Skeletal muscle tissue (tissue), 4 donors: ENCODE results near the gene ITGB3BP. TPM values are rescaled to one million over a fixed set of nuclear protein-coding genes. Genes with fewer than 3 reads are reported as not detected.
"Not testable (repeated sequence)": the region's sequence is repeated elsewhere in the genome, so short reads cannot be mapped to it uniquely, and the experiment has no call there.

Experiments used
- H3K27ac ChIP-seq: one replicate; pipeline ENCODE4 v1.7.0; 2013; ENCODE audit warnings: mild to moderate bottlenecking, low read depth, low read length, inconsistent platforms
- H3K27me3 ChIP-seq, 3 donors: one replicate each; pipeline ENCODE4 v1.7.0; 2013; ENCODE audit warnings: low read length in 3 of 3; ENCODE audit not compliant: control insufficient read depth in 3 of 3, insufficient read depth in 3 of 3
- H3K36me3 ChIP-seq, 3 donors: one replicate each; pipeline ENCODE4 v1.7.0; 2013; ENCODE audit warnings: low read length in 3 of 3; ENCODE audit not compliant: control insufficient read depth in 3 of 3, insufficient read depth in 3 of 3
- H3K4me1 ChIP-seq, 3 donors: one replicate each; pipeline ENCODE4 v1.7.0; 2013; ENCODE audit warnings: low read length in 3 of 3, mild to moderate bottlenecking in 3 of 3; ENCODE audit not compliant: control insufficient read depth in 3 of 3, insufficient read depth in 3 of 3
- H3K4me3 ChIP-seq, 3 donors: one replicate each; pipeline ENCODE4 v1.7.0; 2013; ENCODE audit warnings: low read length in 3 of 3
- H3K9ac ChIP-seq, 3 donors: one replicate each; pipeline ENCODE4 v1.7.0; 2013; ENCODE audit warnings: low read length in 3 of 3, mild to moderate bottlenecking in 3 of 3, moderate library complexity in 2 of 3, low read depth in 1 of 3
- H3K9me3 ChIP-seq, 3 donors: one replicate each; pipeline ENCODE4 v1.7.0; 2013; ENCODE audit warnings: low read length in 3 of 3; ENCODE audit not compliant: control insufficient read depth in 3 of 3
- total RNA-seq: library from RNA; depleted of rRNA; stranded (reverse); fragments of >200 nt; gene quantifications from one replicate; pipeline ENCODE4 v1.2.3, GENCODE V29; 2014
- donor health status: Osteomylitis.

Gene ITGB3BP
- total RNA-seq, 1 donor from 2014 or later: 14.1 TPM

DNA sequence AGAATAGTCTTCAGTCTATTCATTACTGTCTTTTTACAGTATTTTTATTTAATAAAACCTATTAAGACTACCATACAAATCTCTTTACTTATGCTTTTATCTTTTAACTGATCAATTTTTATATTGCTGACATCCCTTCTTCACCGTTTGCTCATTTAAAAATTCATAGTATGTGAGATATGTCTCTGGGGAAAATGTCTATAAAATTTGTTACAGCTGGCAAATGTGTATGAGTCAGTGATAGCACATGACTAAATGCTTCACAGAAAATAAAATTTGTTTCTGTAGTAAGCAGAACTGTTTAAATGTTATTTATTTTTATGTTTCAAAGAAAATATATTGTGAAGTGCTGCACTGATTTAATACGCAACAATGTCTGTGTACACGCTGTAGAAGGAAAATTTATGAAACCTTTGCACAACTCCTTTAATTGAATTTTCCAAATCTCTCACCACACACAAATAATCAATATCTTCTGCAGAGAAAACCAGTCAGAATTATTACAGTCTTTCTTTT, 74.2 kb downstream of the ITGB3BP start:
- H3K27me3 ChIP-seq: no peaks in the 10 kb centered on the region
- no peaks in the 10 kb centered on the region for H3K36me3 ChIP-seq
- H3K9me3 ChIP-seq: no peaks in the 10 kb centered on the region
- no peaks in the 10 kb centered on the region for H3K4me1 ChIP-seq
- no peak overlapping the region for H3K4me3 ChIP-seq
- H3K9ac ChIP-seq: no peak overlapping the region
- no peak overlapping the region for H3K27ac ChIP-seq

DNA sequence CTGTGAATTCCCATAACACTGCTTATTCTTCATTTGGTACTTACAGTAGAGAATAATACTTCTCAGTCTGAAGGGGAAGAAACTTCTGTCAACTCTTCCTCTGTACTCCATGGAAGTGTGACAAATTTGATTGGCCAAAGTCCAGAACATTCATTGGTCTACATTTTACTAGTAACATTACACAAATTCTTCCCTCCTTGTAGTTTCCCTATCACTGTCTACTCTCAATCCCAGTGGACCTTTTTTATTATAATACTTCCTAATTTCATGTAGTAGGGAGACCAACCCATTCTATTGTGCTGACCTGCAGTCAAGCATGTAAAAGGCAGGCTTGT, 80.9 kb downstream of the ITGB3BP start:
- Histone ChIP-seq H3K9ac (no peak overlapping the region), H3K27me3 (no peaks in the 10 kb centered on the region), H3K9me3 (no peaks in the 10 kb centered on the region), H3K4me1 (no peaks in the 10 kb centered on the region), H3K36me3 (no peaks in the 10 kb centered on the region), H3K27ac (no peak overlapping the region), H3K4me3 (no peak overlapping the region)

DNA sequence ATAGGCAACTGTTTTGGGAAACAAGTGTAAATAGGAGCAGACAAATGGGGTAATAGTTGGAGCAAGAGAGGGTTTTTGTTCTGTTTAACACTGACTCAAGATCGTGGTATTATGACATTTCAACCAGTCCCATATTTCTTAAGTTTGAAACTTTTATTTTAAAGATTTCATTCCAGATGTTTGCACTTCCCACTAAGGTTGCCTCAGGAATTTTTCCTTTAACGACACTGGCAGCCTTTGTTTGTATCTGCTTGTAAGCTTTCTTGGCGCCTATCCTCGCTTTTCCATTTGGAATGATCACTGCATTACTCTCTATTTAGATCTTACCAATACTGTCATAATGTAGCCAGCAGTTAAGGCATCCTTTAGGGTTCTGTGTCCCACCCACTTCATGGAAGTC, 87.9 kb downstream of the ITGB3BP start:
- H3K27me3 ChIP-seq: no peaks in the 10 kb centered on the region
- no peak overlapping the region for H3K4me3 ChIP-seq
- no peak overlapping the region for H3K27ac ChIP-seq
- H3K9me3 ChIP-seq: peaks cover 0 to 3% (median 0%) of the 10 kb centered on the region in 3 donors
- H3K4me1 ChIP-seq: no peaks in the 10 kb centered on the region
- no peak overlapping the region for H3K9ac ChIP-seq
- peaks cover 0 to 3% (median 0%) of the 10 kb centered on the region in 3 donors for H3K36me3 ChIP-seq

DNA sequence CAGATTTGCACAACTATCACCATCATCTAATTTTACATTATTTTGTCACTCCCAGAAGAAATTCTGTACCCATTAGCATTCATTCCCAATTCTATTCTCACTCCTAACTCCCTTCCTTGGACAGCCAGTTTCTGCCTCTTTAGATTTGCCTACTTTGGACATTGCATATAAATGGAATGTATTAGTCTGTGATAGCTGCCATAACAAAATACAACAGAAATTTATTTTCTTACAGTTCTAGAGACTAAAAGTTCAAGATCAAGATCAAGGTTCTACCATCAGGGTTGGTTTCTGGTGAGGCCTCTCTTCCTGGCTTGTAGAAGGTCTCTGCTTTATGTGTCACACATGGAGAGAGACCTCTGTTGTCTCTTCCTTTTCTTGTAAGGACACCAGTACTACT, 93.7 kb downstream of the ITGB3BP start:
- Histone ChIP-seq H3K4me1 (no peaks in the 10 kb centered on the region), H3K9me3 (peaks cover 0 to 3% (median 3%) of the 10 kb centered on the region in 3 donors), H3K36me3 (peaks cover 3 to 9% (median 8%) of the 10 kb centered on the region in 3 donors), H3K9ac (no peak overlapping the region), H3K27me3 (no peaks in the 10 kb centered on the region), H3K27ac (no peak overlapping the region), H3K4me3 (no peak overlapping the region)

- Histone ChIP-seq H3K4me1 (no peaks in the 10 kb centered on the region), H3K27ac (no peak overlapping the region), H3K9me3 (peaks cover 0 to 3% (median 3%) of the 10 kb centered on the region in 3 donors), H3K36me3 (peaks cover 3 to 9% (median 8%) of the 10 kb centered on the region in 3 donors), H3K27me3 (no peaks in the 10 kb centered on the region), H3K4me3 (no peak overlapping the region), H3K9ac (no peak overlapping the region)
These were observed 94.2 kb downstream of the ITGB3BP start for GRCh38 chr1:63428815-63429214.

- H3K4me3 ChIP-seq: no peak overlapping the region
- no peak overlapping the region for H3K9ac ChIP-seq
- H3K36me3 ChIP-seq: peaks cover 0 to 5% (median 0%) of the 10 kb centered on the region in 3 donors
- no peak overlapping the region for H3K27ac ChIP-seq
- no peaks in the 10 kb centered on the region for H3K9me3 ChIP-seq
- H3K27me3 ChIP-seq: no peaks in the 10 kb centered on the region
- no peaks in the 10 kb centered on the region for H3K4me1 ChIP-seq
These were observed 99.4 kb downstream of the ITGB3BP start for GRCh38 chr1:63423649-63424048.

GRCh38 chr1:63420746-63421145, 102.3 kb downstream of the ITGB3BP start:
- not testable (repeated sequence) for H3K4me1 ChIP-seq, H3K36me3 ChIP-seq, H3K27ac ChIP-seq, H3K9me3 ChIP-seq, H3K27me3 ChIP-seq, H3K4me3 ChIP-seq, H3K9ac ChIP-seq

GRCh38 chr1:63418101-63418500, 104.9 kb downstream of the ITGB3BP start:
- H3K4me3 ChIP-seq: no peak overlapping the region
- no peaks in the 10 kb centered on the region for H3K27me3 ChIP-seq
- H3K27ac ChIP-seq: no peak overlapping the region
- no peak overlapping the region for H3K9ac ChIP-seq
- no peaks in the 10 kb centered on the region for H3K4me1 ChIP-seq
- H3K9me3 ChIP-seq: no peaks in the 10 kb centered on the region
- H3K36me3 ChIP-seq: peaks cover 0 to 6% (median 5%) of the 10 kb centered on the region in 3 donors

DNA sequence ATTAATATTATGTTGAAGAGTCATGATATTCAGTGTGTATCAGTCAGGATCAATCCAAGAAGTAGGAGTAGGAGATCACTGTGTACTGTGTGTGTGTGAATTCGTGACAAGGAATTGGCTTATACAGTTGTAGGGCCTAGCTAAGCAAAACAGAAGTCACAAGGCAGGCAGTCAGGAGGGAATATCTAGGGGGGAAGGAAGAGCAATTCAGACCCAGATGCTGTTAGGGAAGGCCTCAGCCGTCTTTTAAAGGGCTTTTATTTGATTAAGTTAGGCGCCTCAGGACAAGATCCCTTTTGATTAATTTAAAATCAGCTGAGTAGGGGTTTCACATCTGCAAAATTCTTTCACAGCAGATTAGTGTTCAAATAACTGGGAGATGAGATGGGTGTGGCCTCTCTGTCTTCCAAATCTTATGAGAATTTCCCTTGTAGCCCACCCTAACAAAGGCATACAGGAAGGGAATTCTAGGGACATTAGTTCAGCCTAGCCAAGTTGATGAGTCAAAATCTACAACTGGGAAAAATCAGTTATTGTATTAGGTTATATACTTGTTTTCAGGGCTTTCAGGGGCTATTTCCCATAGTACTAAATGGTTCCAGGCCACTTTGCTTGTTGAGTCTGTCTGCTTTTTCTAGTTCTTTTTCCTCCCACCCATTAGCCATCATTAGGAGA, 108.2 kb downstream of the ITGB3BP start:
- H3K4me3 ChIP-seq: no peak overlapping the region
- H3K9me3 ChIP-seq: no peaks in the 10 kb centered on the region
- no peak overlapping the region for H3K27ac ChIP-seq
- H3K27me3 ChIP-seq: no peaks in the 10 kb centered on the region
- no peak overlapping the region for H3K9ac ChIP-seq
- no peaks in the 10 kb centered on the region for H3K4me1 ChIP-seq
- peaks cover 0 to 12% (median 5%) of the 10 kb centered on the region in 3 donors for H3K36me3 ChIP-seq

- Histone ChIP-seq H3K9ac (no peak overlapping the region), H3K4me3 (no peak overlapping the region), H3K27me3 (no peaks in the 10 kb centered on the region), H3K27ac (no peak overlapping the region), H3K9me3 (no peaks in the 10 kb centered on the region), H3K4me1 (no peaks in the 10 kb centered on the region), H3K36me3 (peaks cover 0 to 12% (median 4%) of the 10 kb centered on the region in 3 donors)
These were observed 109.6 kb downstream of the ITGB3BP start for GRCh38 chr1:63413394-63413793.
